ENCODE measurements around the gene ATF7IP.
A peak's percentile ranks its signal among the peaks of the same experiment; 100 is the strongest.

ATF7IP gene

DNA sequence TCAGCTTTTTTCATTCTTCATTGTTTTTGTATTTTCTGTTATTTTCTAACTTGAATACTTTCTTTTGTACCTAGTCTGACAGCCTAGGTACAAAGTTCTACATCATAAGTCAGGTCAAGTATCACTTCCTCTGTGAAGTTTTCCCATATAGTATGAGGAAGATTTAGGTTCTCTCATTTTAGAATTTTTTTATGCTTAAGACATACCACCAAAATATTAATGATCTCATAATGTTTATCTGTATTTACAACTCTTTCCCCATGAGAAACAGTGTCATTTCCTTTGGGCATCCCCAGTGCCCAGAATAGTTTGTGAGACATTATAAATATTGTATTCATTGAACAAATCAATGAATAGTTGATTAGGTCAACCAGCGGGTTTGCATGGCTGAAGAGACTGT lies 3.1 kb upstream of the ATF7IP start:
- TF ChIP-seq, protein P1, sequence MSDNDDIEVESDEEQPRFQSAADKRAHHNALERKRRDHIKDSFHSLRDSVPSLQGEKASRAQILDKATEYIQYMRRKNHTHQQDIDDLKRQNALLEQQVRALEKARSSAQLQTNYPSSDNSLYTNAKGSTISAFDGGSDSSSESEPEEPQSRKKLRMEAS (IDR thresholded peaks at IDR 0.05; ENCODE audit: low read depth, low read length) = no peak
- TF ChIP-seq, protein P2, sequence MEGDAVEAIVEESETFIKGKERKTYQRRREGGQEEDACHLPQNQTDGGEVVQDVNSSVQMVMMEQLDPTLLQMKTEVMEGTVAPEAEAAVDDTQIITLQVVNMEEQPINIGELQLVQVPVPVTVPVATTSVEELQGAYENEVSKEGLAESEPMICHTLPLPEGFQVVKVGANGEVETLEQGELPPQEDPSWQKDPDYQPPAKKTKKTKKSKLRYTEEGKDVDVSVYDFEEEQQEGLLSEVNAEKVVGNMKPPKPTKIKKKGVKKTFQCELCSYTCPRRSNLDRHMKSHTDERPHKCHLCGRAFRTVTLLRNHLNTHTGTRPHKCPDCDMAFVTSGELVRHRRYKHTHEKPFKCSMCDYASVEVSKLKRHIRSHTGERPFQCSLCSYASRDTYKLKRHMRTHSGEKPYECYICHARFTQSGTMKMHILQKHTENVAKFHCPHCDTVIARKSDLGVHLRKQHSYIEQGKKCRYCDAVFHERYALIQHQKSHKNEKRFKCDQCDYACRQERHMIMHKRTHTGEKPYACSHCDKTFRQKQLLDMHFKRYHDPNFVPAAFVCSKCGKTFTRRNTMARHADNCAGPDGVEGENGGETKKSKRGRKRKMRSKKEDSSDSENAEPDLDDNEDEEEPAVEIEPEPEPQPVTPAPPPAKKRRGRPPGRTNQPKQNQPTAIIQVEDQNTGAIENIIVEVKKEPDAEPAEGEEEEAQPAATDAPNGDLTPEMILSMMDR (IDR thresholded peaks at IDR 0.05; ENCODE audit: low read depth, low read length) = no peak
- TF ChIP-seq MYC (IDR thresholded peaks at IDR 0.05; ENCODE audit: low read depth, low read length) (no peak), POLR2A (IDR thresholded peaks at IDR 0.05; ENCODE audit: extremely low read depth, insufficient read length) (no peak)
- DNase-seq (ENCODE audit: low read depth) = no peak

DNA sequence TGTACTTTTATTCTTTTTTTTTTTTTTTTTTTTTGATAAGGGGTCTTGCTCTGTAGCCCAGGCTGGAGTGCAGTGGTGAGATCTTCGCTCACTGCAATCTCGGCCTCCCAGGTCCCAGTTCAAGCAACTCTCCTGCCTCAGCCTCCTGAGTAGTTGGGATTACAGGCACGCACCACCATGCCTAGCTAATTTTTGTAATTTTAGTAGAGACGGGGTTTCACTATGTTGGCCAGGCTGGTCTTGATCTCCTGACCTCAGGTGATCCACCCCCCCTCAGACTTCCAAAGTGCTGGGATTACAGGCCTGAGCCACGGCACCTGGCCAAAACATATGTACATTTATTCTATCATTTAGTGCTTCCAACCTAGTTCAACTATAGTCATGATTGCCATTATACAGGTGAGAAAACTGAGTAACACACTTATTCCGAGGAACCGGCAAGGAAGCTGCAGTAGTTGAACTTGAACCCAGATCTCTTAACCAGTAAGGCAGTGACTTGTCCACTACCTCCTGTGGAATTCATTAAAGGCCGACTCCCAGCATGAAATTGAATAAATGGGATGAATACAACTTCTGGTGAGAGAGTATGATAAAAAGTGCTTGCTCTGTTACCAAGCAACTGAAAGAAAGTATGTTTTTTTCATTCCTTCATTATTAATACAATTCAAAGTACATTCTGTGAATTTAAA lies 755 bp upstream of the ATF7IP start:
- peak; percentile 16 for DNase-seq (ENCODE audit: low read depth)
- peak overlapping the region; percentile 59 for H3K4me3 ChIP-seq (ENCODE audit: low read depth, low read length)
- TF ChIP-seq, protein P2 (IDR thresholded peaks at IDR 0.05; ENCODE audit: low read depth, low read length) = no peak
- no peak for TF ChIP-seq POLR2A (IDR thresholded peaks at IDR 0.05; ENCODE audit: extremely low read depth, insufficient read length)
- TF ChIP-seq, protein P1 (IDR thresholded peaks at IDR 0.05; ENCODE audit: low read depth, low read length) = no peak
- no peak for TF ChIP-seq MYC (IDR thresholded peaks at IDR 0.05; ENCODE audit: low read depth, low read length)

More for the DNA sequence above, 3.1 kb upstream of the ATF7IP start:
- no peak overlapping the region for H3K4me3 ChIP-seq (ENCODE audit: low read depth, low read length)

- peak overlapping the region; percentile 77 for H3K4me3 ChIP-seq (ENCODE audit: low read depth, low read length)
- peak; percentile 53 for DNase-seq (ENCODE audit: low read depth)
- TF ChIP-seq MYC (IDR thresholded peaks at IDR 0.05; ENCODE audit: low read depth, low read length) = no peak
- TF ChIP-seq, protein P1 (IDR thresholded peaks at IDR 0.05; ENCODE audit: low read depth, low read length) = no peak
- TF ChIP-seq, protein P2 (IDR thresholded peaks at IDR 0.05; ENCODE audit: low read depth, low read length) = no peak
- no peak for TF ChIP-seq POLR2A (IDR thresholded peaks at IDR 0.05; ENCODE audit: extremely low read depth, insufficient read length)
Measured at GRCh38 chr12:14366209-14367039, 942 bp downstream of the ATF7IP start.

DNA sequence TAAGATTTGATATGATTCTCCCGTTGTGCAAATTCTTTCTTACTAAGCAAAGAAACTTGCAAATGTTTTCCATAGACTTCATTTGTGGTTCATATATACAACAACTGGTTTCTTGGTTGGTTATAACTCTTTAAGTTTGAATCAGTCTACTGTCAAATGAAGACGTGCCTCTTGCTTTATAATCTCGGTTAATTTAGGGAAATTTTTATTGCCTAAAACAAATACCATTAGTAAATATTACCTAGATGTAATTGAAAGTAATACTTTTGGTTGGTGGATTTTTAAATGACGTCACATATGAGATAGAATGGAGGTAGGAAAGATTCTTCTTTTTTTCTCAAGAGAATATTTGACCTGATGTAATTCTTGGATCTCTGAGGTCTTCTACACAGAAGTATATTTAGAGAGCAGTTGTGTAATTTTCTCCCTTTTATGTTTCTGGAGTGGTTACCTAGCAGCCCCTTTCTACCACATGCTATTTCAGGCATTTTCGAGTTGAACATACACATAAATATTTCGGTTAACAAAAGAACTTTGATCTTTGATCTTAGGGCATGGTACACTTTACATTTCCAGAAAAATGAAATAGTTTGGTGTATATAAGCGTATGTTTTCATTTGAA lies 1.7 kb downstream of the ATF7IP start:
- TF ChIP-seq MYC (IDR thresholded peaks at IDR 0.05; ENCODE audit: low read depth, low read length) (peak; percentile 32; the same call in 1 of the 2 replicates), POLR2A (IDR thresholded peaks at IDR 0.05; ENCODE audit: extremely low read depth, insufficient read length) (no peak)
- peak overlapping the region; percentile 77 for H3K4me3 ChIP-seq (ENCODE audit: low read depth, low read length)
- peak; percentile 65 for DNase-seq (ENCODE audit: low read depth)

DNA sequence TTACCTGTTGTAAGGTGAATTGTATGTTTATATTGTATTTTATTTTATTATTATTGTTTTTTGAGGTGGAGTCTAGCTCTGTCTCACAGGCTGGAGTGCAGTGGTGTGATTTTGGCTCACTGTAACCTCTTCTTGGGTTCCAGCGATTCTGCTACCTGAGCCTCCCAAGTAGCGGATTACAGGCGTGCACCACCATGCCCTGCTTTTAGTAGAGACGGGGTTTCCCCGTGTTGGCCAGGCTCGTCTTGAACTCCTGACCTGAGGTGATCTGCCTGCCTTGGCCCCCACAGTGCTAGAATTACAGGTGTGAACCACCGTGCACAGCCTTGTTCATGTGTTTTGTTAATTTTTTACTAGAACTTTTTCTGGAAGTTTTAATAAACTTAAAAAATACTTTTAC lies 3.8 kb downstream of the ATF7IP start:
- no peak overlapping the region for H3K4me3 ChIP-seq (ENCODE audit: low read depth, low read length)
- TF ChIP-seq, protein P1 (IDR thresholded peaks at IDR 0.05; ENCODE audit: low read depth, low read length) = no peak
- TF ChIP-seq POLR2A (IDR thresholded peaks at IDR 0.05; ENCODE audit: extremely low read depth, insufficient read length) = no peak
- no peak for TF ChIP-seq MYC (IDR thresholded peaks at IDR 0.05; ENCODE audit: low read depth, low read length)
- TF ChIP-seq, protein P2 (IDR thresholded peaks at IDR 0.05; ENCODE audit: low read depth, low read length) = no peak
- no peak for DNase-seq (ENCODE audit: low read depth)

GRCh38 chr12:14373217-14373616 lies 7.7 kb downstream of the ATF7IP start:
- TF ChIP-seq POLR2A (IDR thresholded peaks at IDR 0.05; ENCODE audit: extremely low read depth, insufficient read length) (no peak), MYC (IDR thresholded peaks at IDR 0.05; ENCODE audit: low read depth, low read length) (no peak)
- TF ChIP-seq, protein P2 (IDR thresholded peaks at IDR 0.05; ENCODE audit: low read depth, low read length) = no peak
- TF ChIP-seq, protein P1 (IDR thresholded peaks at IDR 0.05; ENCODE audit: low read depth, low read length) = no peak
- DNase-seq (ENCODE audit: low read depth) = no peak
- H3K4me3 ChIP-seq (ENCODE audit: low read depth, low read length) = no peak overlapping the region
